GM18909 (cell line): ENCODE data around the gene MBTD1.
A peak's percentile ranks its signal among the peaks of the same experiment; 100 is the strongest.
"Not testable (repeated sequence)": the region's sequence is repeated elsewhere in the genome, so short reads cannot be mapped to it uniquely, and the experiment has no call there.

Experiments
- ATAC-seq: cut with Tn5 transposase; IDR thresholded peaks from one replicate; pipeline ENCODE4 v1.9.1; 2021; ENCODE audit warnings: mild to moderate bottlenecking; ENCODE audit not compliant: unreplicated experiment, poor library complexity

Gene MBTD1

DNA sequence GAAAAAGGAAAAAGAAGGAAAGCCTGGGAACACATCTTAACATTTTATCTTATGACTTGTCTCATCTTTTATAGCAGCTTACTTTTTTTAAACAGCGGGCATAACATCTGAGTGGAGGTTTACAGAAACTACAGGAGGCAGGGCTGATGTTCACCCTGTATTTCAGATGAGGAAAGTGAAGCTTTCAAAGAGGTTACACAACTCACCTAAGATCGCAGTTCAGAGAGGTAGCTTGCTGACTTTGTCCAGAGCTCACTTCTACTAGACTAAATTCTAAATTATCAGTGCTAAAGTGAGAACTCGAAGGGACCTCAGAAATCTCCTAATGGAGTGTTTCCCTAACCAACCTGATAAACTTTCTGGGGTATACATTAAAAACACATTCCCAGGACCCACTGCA lies 3.7 kb downstream of the MBTD1 start:
- no peak for ATAC-seq

DNA sequence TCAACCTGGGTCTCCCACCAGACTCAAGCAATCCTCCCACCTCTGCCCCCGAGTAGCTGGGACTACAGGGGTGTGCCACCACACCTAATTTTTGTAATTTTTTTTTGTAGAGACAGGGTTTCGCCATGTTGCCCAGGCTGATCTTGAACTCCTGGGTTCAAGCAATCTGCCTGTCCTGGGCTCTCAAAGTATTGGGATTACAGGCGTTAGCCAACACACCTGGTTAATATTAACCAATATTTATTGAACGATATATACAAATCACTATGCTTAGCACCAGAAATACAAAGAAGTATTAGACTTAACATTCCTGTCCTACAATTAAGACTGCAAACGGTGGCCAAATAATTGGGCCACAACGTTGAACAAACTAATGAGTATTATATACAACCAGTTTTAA lies 4.2 kb downstream of the MBTD1 start:
- no peak for ATAC-seq

DNA sequence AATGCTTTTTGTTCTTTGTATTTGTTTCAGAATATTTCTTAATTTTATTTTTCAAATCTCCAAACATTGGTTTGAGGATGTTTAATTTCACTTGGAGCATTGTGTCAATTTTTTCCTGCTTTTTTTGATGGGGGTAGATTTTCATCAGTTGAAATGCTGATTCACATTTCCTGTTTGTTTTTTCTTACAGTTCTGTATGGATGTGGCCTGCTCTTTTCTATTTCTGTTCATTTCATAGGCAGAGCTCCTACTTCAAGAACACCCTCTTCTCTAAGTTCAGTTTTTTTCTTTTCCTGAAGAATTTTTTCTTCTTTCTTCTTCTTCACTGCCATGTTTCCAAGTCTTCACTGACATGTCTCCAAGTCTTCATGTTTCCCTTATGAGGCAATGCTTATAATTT lies 8.8 kb downstream of the MBTD1 start:
- no peak for ATAC-seq

DNA sequence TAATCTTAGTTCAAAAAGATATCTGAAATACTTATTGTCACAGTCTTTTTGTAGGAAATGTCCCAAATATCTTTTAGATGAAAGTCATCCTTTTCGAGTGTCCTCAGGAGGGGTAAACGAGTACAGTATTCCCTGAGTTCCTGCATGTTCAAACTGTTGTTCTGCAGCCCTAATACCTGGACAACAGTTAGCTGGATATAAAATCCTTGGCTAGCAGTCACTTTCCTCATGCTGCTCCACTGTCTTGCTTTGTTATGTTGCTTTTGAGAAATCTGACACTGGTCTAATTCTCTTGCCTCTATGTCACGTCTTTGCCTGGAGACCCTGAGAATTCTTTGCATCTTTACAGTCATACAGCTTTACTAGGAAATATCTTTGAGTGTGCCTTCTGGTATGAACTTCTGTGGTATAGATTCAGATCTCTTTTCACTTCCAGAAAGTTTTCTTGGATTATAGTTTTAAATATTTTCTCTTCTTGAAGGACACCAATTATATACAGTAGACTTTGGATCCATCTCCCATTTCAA lies 9.5 kb downstream of the MBTD1 start:
- ATAC-seq = no peak

DNA sequence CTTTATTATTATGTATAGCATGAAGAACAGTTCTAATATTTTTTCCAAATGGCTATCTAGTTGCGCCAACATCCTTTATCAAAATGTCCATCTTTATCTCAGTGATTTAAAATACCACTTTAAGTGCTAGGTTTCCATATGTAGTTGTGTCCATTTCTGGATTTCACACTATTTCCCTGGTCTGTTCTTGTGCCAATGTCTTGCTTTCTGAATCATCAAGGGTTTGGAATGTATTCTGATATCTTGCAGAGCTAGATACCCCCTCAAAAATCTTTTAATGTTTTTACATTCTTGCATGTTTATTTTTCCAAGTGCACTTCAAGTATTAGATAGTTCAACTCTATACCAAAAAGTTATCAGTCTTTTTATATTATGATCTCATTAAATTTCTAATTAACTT lies 14.3 kb downstream of the MBTD1 start:
- ATAC-seq = no peak

DNA sequence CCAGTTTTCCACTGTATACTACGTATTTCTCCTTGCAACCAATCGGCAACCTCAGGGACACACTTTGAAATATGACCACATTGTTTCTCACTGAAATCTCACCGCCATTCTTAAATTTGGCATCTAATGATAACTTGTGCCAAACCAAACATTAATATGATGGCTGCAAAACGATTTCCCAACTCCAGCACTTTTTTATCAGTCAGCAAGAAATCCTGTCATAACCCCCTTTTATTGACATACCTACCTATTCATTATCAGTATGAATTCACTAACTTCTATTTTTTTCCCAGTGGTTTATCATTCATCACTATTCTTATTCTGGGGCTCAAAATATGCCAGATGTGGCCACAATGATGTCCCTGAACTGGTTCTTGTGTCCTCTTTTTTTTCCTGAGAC lies 15.8 kb downstream of the MBTD1 start:
- no peak for ATAC-seq

DNA sequence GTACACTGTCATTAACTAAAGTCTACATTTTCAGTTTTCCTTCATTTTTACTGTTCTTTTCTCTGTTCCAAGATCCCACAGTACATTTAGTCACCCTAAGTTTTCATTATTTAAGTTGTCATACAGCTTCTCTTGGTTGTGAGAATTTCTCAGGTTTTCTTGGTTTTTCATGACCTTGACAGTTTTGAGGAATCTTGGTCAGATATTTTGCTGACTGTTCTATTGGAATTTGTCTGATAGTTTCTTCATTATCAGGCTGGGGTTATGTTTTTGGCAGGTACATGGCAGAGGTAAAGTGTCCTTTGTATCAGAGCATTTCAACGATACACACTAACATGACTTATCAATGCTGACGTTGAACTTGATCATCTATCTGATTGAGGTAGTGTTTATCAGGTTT lies 19.6 kb downstream of the MBTD1 start:
- ATAC-seq = no peak

DNA sequence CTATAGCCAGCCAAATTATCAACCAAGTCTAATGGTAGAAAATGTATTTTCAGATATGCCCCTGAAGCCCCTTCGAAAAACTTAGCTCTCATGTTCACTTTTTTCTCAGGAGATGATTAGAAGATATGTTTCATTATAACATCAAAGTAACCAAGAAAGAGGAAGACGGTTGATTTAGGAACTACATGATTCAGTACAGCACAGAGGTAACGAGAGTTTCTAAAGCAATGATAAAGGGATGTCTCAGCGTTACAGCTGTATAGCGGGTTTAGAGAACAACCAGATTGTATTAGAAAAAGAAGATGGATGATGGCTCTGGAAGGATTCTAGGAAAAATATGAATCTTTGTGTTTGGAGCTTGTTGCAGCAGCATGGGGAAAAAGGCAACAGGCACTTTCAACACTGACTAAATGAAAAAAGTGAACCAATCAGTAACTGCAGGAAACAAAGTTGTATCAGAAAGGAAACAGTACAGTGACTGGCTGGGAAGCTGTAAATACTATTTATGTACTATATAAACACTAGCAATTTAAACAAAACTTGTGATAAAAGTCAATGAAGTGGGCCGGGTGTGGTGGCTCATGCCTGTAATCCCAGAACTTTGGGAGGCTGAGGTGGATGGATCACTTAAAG lies 21.5 kb downstream of the MBTD1 start:
- ATAC-seq = peak; percentile 78

DNA sequence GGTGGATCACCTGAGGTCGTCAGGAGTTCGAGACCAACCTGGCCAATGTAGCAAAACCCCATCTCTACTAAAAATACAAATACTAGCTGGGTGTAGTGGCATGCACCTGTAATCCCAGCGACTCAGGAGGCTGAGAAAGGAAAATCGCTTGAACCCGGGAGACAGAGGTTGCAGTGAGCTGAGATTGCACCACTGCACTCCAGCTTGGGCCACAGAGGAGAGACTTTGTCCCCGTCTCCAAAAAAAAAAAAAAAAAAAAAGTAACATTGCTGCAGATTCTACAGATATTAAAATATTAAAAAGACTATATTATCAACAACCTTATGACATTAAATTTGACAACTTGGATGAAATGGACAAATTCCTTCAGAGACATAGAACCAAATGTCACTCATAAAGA lies 25.7 kb downstream of the MBTD1 start:
- ATAC-seq = no peak

DNA sequence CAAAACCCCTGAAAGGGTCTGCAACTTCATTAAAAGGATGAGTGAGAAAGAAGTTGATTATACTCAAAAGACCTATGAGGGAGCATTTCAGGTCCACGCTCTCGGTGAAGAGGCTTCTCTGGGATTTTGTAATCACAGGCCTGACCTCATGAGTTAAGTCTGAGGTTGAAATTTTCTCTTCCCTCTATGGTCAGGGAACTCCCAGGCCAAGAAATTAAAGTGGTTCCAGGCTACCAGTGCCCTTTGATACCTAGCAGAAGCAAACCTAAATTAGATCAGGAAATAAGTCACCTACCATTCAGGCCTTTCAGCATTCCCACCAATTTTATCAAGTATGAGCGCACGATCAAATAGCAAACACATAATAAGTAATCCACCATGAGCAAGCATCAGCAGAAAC lies 27.9 kb downstream of the MBTD1 start:
- no peak for ATAC-seq

DNA sequence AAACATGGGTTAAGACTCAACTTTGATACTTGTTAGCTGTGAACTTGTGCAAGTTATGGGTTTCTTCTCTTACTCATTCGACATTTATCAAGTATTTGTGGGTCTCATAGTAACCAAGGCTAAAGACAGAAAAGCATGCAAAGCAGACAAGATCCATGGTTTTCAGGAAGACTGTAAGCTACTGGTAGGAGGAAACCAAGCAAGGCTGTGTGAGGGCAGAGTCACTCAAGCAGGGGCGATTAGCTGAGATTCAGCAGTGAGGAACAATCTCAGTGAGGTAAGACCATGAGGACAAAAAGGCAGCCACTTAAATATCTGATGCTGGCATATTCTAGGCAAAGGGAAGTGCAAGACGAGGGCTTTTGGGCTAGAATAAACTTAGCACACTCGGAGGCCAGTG lies 29.5 kb downstream of the MBTD1 start:
- no peak for ATAC-seq

DNA sequence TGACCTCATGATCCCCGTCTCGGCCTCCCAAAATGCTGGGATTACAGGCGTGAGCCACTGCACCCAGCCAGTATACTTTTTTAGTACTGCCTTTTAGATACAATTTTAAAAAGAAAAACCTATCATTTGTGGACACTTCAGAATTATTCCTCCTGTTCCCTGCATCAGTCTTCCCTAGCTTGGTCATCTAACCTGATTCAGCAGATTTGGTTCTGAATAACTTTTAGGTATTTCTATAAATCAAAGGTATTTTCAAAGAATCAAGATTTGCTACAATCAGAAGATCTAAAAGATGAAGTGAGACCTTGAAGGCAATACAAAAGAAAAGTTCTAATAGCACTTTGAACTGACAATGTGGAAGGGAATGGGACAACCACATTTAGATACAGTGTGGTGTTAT lies 30.0 kb downstream of the MBTD1 start:
- ATAC-seq = no peak

DNA sequence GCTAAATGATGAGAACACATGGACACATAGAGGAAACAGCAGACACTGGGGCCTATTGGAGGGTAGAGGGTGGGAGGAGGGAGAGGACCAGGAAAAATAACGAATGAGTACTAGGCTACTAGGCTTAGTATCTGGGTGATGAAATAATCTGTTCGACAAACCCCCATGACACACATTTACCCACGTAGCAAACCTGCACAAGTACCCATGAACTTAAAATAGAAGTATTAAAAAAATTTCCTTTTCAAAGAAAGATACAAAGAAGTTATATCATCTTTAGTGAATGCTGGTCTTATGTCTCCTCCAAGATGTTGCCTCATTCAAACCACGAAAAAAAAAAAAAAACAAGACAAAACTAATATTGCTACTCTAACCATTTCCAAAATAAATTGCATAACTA lies 31.7 kb downstream of the MBTD1 start:
- ATAC-seq = no peak

DNA sequence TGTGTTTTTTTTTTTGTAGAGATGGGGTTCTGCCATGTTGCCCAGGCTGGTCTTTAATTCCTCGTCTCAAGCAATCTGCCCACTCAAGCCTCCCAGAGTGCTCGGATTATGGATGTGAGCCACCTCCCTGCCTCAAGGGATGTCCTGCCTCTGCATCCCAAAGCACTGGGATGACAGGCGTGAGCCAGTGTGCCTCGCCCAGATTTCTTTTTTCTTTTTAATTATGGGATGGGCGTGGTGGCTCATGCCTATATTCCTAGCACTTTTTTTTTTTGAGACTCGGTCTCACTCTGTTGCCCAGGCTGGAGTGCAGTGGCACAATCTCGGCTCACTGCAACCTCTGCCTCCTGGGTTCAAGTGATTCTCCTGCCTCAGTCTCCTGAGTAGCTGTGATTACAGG lies 34.3 kb downstream of the MBTD1 start:
- ATAC-seq = not testable (repeated sequence)

DNA sequence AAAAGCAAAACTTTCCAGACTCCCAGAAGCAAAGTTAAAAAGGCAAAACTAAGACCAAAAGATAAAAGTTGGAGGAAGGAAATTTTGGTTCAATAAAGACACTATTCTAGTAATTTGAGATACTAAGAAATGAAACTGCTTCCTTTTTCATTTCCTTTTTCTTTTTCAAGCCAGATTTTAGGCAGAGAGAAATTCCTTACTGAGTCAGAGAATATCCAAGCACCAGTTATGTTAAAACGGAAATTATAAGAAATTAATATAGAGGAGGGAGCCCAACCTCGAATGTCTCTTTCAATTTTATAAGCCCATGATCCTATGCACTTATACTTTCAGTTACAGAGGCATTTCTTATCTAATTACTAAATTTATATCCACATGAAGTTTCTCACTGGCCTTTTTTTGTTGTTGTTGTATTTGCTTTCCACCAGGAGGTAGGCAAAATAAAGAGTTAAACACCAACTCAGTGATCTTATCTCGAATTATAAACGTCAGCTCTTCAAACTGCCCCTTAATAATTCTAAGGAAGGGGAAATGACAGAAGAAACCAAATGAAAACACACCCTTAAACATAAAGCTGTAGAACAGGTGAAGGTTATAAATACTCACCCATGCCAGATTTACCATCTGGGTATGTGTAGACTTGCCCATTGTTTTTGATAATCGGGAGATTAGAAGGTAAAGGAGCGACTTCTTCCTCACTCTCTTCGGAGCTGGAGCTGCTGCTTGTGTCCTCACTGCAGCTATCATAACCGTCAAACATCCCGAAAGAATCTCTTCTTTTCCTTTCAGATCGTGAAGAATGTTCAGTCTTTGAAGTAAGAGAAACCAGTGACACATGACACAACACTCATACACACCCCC lies 35.2 kb downstream of the MBTD1 start:
- no peak for ATAC-seq

DNA sequence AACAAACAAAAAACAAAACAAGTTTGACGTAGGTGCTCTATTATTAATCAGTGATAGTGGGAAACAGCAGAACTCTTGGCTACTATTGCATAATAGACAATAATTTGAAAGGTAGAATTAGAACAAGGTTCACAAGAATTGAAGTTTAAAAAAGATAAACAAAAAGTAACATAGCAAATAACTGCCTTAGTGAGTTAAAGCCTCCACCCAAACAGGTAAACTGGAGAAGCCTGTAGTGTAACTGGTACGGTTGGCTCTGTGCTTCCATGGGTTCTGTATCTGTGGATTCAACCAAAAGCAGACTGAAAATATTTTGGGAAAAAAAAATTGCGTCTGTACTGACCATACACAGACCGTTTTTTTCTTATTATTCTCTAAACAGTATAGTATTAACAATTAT lies 38.5 kb downstream of the MBTD1 start:
- ATAC-seq = no peak

DNA sequence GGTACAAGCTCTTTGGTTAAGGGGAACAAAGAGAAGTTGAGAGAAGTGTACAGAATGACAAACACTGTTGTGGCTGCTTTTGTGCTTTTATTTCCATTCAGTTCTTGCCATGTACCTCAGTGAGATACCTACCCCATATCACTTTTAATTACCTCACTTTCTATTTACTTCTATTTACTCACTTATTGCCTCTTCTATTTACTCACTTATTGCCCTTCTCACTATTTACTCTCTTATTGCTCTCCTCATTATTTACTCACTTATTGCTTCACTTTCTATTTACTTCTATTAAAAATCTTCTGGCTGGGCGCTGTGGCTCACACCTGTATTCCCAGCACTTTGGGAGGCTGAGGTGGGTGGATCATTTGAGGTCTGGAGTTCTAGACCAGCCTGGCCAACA lies 41.9 kb downstream of the MBTD1 start:
- ATAC-seq = no peak

DNA sequence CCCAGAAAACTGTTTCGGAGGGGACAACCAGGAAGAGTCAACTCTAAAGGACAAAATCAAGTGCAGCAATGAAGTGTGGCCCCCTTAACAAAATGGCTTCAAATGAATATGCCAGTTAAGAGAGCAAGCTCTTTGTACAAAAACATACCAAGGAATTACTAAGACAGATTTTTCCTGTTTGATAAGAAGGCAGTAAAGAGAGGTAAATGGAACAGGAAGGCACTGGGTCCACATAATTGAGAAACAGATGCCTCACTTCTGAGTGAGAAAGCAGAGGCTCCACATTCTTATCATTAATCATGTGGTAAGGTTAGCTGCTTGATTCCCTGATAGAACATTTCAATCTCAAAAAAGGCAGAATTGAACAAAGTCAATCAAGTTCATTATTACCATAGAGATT lies 44.9 kb downstream of the MBTD1 start:
- ATAC-seq = no peak

DNA sequence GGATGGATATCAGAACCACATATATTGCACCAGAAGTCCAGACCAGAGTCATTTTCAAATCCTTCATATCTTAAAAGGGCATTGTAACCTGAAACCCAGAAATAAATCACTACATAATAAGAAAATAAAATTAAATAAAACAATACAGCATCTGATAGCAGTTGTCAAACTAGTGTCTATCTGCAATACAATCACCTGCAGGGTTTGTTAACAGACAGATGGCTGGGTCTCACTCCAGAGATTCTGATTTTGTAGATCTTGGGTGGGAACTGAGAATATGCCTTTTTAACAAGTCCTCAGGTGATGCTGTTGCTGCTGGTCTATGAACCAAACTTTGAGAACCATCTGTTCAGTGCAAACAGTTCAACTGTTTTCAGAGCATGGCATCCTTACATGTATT lies 56.0 kb downstream of the MBTD1 start:
- no peak for ATAC-seq

DNA sequence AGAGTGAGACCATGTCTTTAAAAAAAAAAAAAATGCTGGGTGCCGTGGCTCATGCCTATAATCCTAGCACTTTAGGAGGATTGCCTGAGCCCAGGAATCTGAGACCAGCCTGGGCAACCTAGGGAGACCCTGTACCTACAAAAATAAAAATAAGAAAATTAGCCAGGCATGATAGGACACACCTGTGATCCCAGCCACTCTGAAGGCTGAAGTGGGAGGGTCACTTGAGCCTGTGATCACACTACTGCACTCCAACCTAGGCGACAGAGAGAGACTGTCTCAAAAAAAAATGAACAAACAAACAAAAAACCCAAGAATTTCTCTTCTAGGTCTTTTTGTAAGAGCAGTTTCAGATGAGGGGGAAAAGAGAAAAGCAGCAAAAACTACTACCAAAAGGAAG lies 59.0 kb downstream of the MBTD1 start:
- no peak for ATAC-seq

DNA sequence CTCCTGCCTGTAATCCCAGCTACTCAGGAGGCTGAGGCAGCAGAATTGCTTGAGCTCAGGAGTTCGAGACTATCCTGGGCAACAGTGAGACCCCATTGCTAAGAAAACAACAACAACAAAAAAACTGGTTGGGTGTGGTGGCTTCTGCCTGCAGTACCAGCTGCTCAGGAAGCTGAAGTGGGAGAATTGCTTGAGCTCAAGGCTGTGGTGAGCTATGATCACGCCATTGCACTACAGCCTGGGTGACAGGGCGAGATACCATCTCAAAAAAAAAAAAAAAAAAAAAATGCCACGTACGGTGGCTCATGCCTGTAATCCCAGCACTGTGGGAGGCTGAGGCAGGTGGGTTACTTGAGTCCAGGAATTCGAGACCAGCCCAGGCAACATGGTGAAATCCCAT lies 59.6 kb downstream of the MBTD1 start:
- no peak for ATAC-seq

DNA sequence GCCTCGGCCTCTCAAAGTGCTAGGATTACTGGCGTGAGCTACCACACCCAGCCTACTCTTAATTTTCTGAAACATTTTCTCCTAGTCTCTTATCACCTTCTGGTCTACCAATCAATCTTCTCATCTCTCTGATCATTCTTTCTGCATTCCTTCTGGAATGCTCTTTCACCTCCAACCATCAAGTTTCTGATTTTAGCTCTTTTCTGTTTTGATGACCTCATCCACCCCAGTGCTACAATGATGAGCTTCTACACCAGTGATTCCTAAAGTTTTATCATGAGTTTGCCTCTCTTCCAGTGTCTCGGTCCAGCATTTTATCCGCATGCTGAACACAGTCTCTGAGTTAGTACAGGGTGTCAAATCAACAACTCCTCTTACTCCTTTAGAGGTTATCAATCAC lies 62.1 kb downstream of the MBTD1 start:
- ATAC-seq = no peak
